Gastrocnemius medialis (tissue), 4 donors: ENCODE results near the gene CMPK1.

Source experiments
- POLR2A ChIP-seq, 2 donors: fragments of 450-650 bp; IDR thresholded peaks; one replicate each; pipeline ENCODE4 v1.6.1; 2017; ENCODE audit warnings: antibody characterized with exemption in 2 of 2, mild to moderate bottlenecking in 2 of 2, moderate library complexity in 2 of 2
- TF ChIP-seq, protein P1 (sequence below), 5 experiments: fragments of 450-650 bp in 3 of 5; fragments of 200-600 bp in 2 of 5; sonication (generic) in 2 of 5; IDR thresholded peaks in 4 of 5; conservative IDR thresholded peaks in 1 of 5; 1 replicate in 4 of 5; 2 replicates in 1 of 5; pipeline ENCODE4 v1.5.1; 2016 to 2019; ENCODE audit warnings: antibody characterized with exemption in 5 of 5, mild to moderate bottlenecking in 3 of 5, moderate library complexity in 3 of 5

DNA sequence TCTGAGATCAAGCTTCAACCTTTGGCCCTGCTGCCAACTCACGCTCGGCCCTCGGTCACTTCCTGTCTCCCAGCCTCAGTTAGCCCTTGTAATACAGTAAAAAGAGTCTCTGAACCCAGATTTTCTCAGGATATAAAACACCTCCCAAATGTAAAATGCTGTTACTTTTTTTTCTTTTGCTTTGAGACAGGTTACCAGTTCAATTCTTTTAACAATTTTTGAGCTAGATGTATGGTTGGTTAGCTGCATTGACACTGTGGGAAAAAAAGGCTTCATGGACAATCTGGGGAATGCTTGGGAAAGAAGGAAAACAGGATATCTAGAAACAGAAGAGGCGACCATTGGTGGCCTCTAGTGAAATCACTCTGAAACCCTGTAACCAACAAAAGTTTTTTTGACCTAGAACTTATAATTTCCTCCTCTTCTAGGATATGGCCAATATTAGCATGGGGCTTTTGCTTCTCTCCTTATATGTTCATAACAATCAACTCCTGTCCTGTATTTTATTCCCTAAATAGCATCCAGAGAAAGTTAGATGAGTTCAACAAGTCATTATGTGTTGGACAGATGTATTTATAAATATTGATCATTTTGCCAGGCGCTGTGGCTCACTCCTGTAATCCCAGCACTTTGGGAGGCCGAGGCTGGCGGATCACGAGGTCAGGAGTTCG lies 1.3 kb downstream of the CMPK1 start:
- no peak for TF ChIP-seq POLR2A (IDR thresholded peaks at IDR 0.05)
- TF ChIP-seq, protein P1, sequence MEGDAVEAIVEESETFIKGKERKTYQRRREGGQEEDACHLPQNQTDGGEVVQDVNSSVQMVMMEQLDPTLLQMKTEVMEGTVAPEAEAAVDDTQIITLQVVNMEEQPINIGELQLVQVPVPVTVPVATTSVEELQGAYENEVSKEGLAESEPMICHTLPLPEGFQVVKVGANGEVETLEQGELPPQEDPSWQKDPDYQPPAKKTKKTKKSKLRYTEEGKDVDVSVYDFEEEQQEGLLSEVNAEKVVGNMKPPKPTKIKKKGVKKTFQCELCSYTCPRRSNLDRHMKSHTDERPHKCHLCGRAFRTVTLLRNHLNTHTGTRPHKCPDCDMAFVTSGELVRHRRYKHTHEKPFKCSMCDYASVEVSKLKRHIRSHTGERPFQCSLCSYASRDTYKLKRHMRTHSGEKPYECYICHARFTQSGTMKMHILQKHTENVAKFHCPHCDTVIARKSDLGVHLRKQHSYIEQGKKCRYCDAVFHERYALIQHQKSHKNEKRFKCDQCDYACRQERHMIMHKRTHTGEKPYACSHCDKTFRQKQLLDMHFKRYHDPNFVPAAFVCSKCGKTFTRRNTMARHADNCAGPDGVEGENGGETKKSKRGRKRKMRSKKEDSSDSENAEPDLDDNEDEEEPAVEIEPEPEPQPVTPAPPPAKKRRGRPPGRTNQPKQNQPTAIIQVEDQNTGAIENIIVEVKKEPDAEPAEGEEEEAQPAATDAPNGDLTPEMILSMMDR (IDR thresholded peaks at IDR 0.05 in 4 of 5, conservative IDR thresholded peaks at IDR 0.05 in 1 of 5) = no peak
